ENCODE data around the gene THRA.

The THRA gene

GRCh38 chr17:40038882-40039513 is 23.8 kb upstream of the THRA start:
- DNase-seq (ENCODE audit: low read depth), result no peak
- peak; percentile 17 for TF ChIP-seq CTCF (IDR thresholded peaks at IDR 0.05; ENCODE audit: insufficient read depth, low read depth, low read length, missing control alignments)
- H3K4me3 ChIP-seq (ENCODE audit: low read depth, low read length), result no peak overlapping the region

- no peak for TF ChIP-seq CTCF (IDR thresholded peaks at IDR 0.05; ENCODE audit: insufficient read depth, low read depth, low read length, missing control alignments)
- no peak overlapping the region for H3K4me3 ChIP-seq (ENCODE audit: low read depth, low read length)
- DNase-seq (ENCODE audit: low read depth), result no peak
Measured at GRCh38 chr17:40041196-40041595, 21.6 kb upstream of the THRA start.

GRCh38 chr17:40056379-40057015 is 6.3 kb upstream of the THRA start:
- no peak for TF ChIP-seq CTCF (IDR thresholded peaks at IDR 0.05; ENCODE audit: insufficient read depth, low read depth, low read length, missing control alignments)
- DNase-seq (ENCODE audit: low read depth), result no peak
- no peak overlapping the region for H3K4me3 ChIP-seq (ENCODE audit: low read depth, low read length)

- H3K4me3 ChIP-seq (ENCODE audit: low read depth, low read length), result no peak overlapping the region
- no peak for TF ChIP-seq CTCF (IDR thresholded peaks at IDR 0.05; ENCODE audit: insufficient read depth, low read depth, low read length, missing control alignments)
- DNase-seq (ENCODE audit: low read depth), result no peak
Measured at GRCh38 chr17:40058186-40058784, 4.5 kb upstream of the THRA start.

GRCh38 chr17:40058865-40059264 is 3.9 kb upstream of the THRA start:
- no peak overlapping the region for H3K4me3 ChIP-seq (ENCODE audit: low read depth, low read length)
- no peak for DNase-seq (ENCODE audit: low read depth)
- TF ChIP-seq CTCF (IDR thresholded peaks at IDR 0.05; ENCODE audit: insufficient read depth, low read depth, low read length, missing control alignments), result no peak

GRCh38 chr17:40059729-40060475 is 2.9 kb upstream of the THRA start:
- TF ChIP-seq CTCF (IDR thresholded peaks at IDR 0.05; ENCODE audit: insufficient read depth, low read depth, low read length, missing control alignments), result no peak
- DNase-seq (ENCODE audit: low read depth), result no peak
- no peak overlapping the region for H3K4me3 ChIP-seq (ENCODE audit: low read depth, low read length)
